ENCODE results near the gene CD68. TPM values are rescaled to one million over a fixed set of nuclear protein-coding genes. Genes with fewer than 3 reads are reported as not detected.
A peak's percentile ranks its signal among the peaks of the same experiment; 100 is the strongest.

The CD68 gene
- total RNA-seq, 2 donors from 2014 or later, result 4.3 to 14.8 TPM

DNA sequence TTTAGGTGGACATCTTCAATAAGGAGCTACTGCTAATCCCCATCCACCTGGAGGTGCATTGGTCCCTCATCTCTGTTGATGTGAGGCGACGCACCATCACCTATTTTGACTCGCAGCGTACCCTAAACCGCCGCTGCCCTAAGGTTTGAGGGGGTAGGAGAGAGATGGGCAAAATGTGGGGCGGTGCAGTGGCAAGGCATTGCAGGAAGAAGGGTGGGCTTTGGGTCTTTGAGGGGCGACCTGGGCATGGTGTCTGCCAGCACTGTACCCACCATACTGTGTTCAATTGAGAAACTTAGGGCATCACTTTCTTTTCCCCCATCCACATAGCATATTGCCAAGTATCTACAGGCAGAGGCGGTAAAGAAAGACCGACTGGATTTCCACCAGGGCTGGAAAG is 9.1 kb upstream of the CD68 start:
- Histone ChIP-seq H3K4me1 (peaks cover 21% of the 10 kb centered on the region), H3K27ac (no peak overlapping the region), H3K36me3 (replicated peaks in 1 of 2; ENCODE audit: insufficient read depth in 1 of 2, low read depth in 2 of 2) (peaks cover 12 to 21% of the 10 kb centered on the region in 2 donors), H3K27me3 (no peaks in the 10 kb centered on the region), H3K9me3 (no peaks in the 10 kb centered on the region), H3K4me3 (no peak overlapping the region)
- ATAC-seq, result no peak
- TF ChIP-seq POLR2A (IDR thresholded peaks at IDR 0.05) (no peak), CTCF (IDR thresholded peaks at IDR 0.05) (no peak)
- intact Hi-C loops (cut with DNase I), result no loop called here
- no peak for DNase-seq
- WGBS, 2 donors, result 94 to 97% methylated on average over 10 of the region's 10 CpGs

GRCh38 chr17:7572338-7572587 is 7.2 kb upstream of the CD68 start:
- TF ChIP-seq POLR2A (IDR thresholded peaks at IDR 0.05) (no peak), CTCF (IDR thresholded peaks at IDR 0.05) (no peak)
- intact Hi-C loops (cut with DNase I), result no loop called here
- 0% methylated on average over 3 to 11 of the region's 11 CpGs for WGBS, 2 donors
- ATAC-seq (no peak), DNase-seq (no peak)
- H3K9me3 ChIP-seq, result no peaks in the 10 kb centered on the region
- H3K36me3 ChIP-seq (replicated peaks in 1 of 2; ENCODE audit: insufficient read depth in 1 of 2, low read depth in 2 of 2), result peaks cover 26 to 33% of the 10 kb centered on the region in 2 donors
- H3K4me3 ChIP-seq, result no peak overlapping the region
- H3K27me3 ChIP-seq, result no peaks in the 10 kb centered on the region
- peak overlapping the region; percentile 72 to 99 (median 98) for H3K27ac ChIP-seq
- H3K4me1 ChIP-seq, result peaks cover 29% of the 10 kb centered on the region

GRCh38 chr17:7572588-7573323 is 6.7 kb upstream of the CD68 start:
- Histone ChIP-seq H3K27me3 (no peaks in the 10 kb centered on the region), H3K27ac (peak overlapping the region; percentile 90 to 99 (median 98)), H3K4me1 (peaks cover 29% of the 10 kb centered on the region), H3K36me3 (replicated peaks in 1 of 2; ENCODE audit: insufficient read depth in 1 of 2, low read depth in 2 of 2) (peaks cover 31 to 35% of the 10 kb centered on the region in 2 donors), H3K4me3 (peak overlapping the region; percentile 88 to 98), H3K9me3 (no peaks in the 10 kb centered on the region)
- 0 to 1% methylated on average over 25 to 72 of the region's 73 CpGs for WGBS, 2 donors
- TF ChIP-seq POLR2A (IDR thresholded peaks at IDR 0.05) (peak; percentile 98 to 100 (median 100)), CTCF (IDR thresholded peaks at IDR 0.05) (peak in 1 of 7 experiments; percentile 23)
- peak; percentile 100 for DNase-seq
- intact Hi-C loops (cut with DNase I), result no loop called here
- peak; percentile 93 for ATAC-seq

GRCh38 chr17:7573324-7574080 is 5.9 kb upstream of the CD68 start:
- H3K36me3 ChIP-seq (replicated peaks in 1 of 2; ENCODE audit: insufficient read depth in 1 of 2, low read depth in 2 of 2), result peaks cover 37 to 41% of the 10 kb centered on the region in 2 donors
- WGBS, 2 donors, result 1% methylated on average over 21 to 65 of the region's 71 CpGs
- H3K9me3 ChIP-seq, result no peaks in the 10 kb centered on the region
- H3K4me3 ChIP-seq, result peak overlapping the region; percentile 88 to 98
- H3K4me1 ChIP-seq, result peaks cover 29% of the 10 kb centered on the region
- DNase-seq (peak; percentile 85 to 92 (median 88)), ATAC-seq (peak; percentile 60)
- H3K27me3 ChIP-seq, result no peaks in the 10 kb centered on the region
- TF ChIP-seq CTCF (IDR thresholded peaks at IDR 0.05), result no peak
- intact Hi-C loops (cut with DNase I), result no loop called here
- peak overlapping the region; percentile 90 to 99 (median 98) for H3K27ac ChIP-seq
